ENCODE measurements around the gene SLX9.

SLX9 gene

GRCh38 chr21:44999972-45000636, 60.3 kb downstream of the SLX9 start:
- Mint-ChIP-seq H3K27me3 (ENCODE audit: low read depth, poor library complexity) (peaks cover 2% of the 10 kb centered on the region), H3K27ac (peak overlapping the region; percentile 22), H3K9me3 (no peaks in the 10 kb centered on the region), H3K36me3 (ENCODE audit: low read depth) (no peaks in the 10 kb centered on the region), H3K4me3 (no peak overlapping the region), H3K4me1 (peaks cover 17% of the 10 kb centered on the region)
- no peak for DNase-seq
- no peak for TF ChIP-seq CTCF (IDR thresholded peaks at IDR 0.05)

- Mint-ChIP-seq H3K36me3 (ENCODE audit: low read depth) (no peaks in the 10 kb centered on the region), H3K27me3 (ENCODE audit: low read depth, poor library complexity) (peaks cover 3% of the 10 kb centered on the region), H3K4me3 (no peak overlapping the region), H3K4me1 (peaks cover 19% of the 10 kb centered on the region), H3K27ac (peak overlapping the region; percentile 22), H3K9me3 (peaks cover 2% of the 10 kb centered on the region)
- no peak for TF ChIP-seq CTCF (IDR thresholded peaks at IDR 0.05)
- no peak for DNase-seq
Observed at GRCh38 chr21:45000637-45001133, 60.9 kb downstream of the SLX9 start.

GRCh38 chr21:45001134-45002095, 61.6 kb downstream of the SLX9 start:
- H3K4me3 Mint-ChIP-seq = no peak overlapping the region
- no peak for DNase-seq
- peaks cover 9% of the 10 kb centered on the region for H3K9me3 Mint-ChIP-seq
- H3K27ac Mint-ChIP-seq = no peak overlapping the region
- peaks cover 19% of the 10 kb centered on the region for H3K4me1 Mint-ChIP-seq
- H3K27me3 Mint-ChIP-seq (ENCODE audit: low read depth, poor library complexity) = peaks cover 3% of the 10 kb centered on the region
- H3K36me3 Mint-ChIP-seq (ENCODE audit: low read depth) = no peaks in the 10 kb centered on the region
- no peak for TF ChIP-seq CTCF (IDR thresholded peaks at IDR 0.05)

- no peak for DNase-seq
- H3K27ac Mint-ChIP-seq = no peak overlapping the region
- H3K27me3 Mint-ChIP-seq (ENCODE audit: low read depth, poor library complexity) = peaks cover 7% of the 10 kb centered on the region
- H3K9me3 Mint-ChIP-seq = peaks cover 20% of the 10 kb centered on the region
- TF ChIP-seq CTCF (IDR thresholded peaks at IDR 0.05) = no peak
- H3K36me3 Mint-ChIP-seq (ENCODE audit: low read depth) = no peaks in the 10 kb centered on the region
- peaks cover 19% of the 10 kb centered on the region for H3K4me1 Mint-ChIP-seq
- H3K4me3 Mint-ChIP-seq = no peak overlapping the region
Observed at GRCh38 chr21:45002381-45003204, 62.8 kb downstream of the SLX9 start.

- no peak for TF ChIP-seq CTCF (IDR thresholded peaks at IDR 0.05)
- peaks cover 19% of the 10 kb centered on the region for H3K4me1 Mint-ChIP-seq
- H3K9me3 Mint-ChIP-seq = peaks cover 25% of the 10 kb centered on the region
- H3K27ac Mint-ChIP-seq = no peak overlapping the region
- peaks cover 9% of the 10 kb centered on the region for H3K27me3 Mint-ChIP-seq (ENCODE audit: low read depth, poor library complexity)
- H3K4me3 Mint-ChIP-seq = no peak overlapping the region
- DNase-seq = no peak
- no peaks in the 10 kb centered on the region for H3K36me3 Mint-ChIP-seq (ENCODE audit: low read depth)
Observed at GRCh38 chr21:45003331-45004058, 63.7 kb downstream of the SLX9 start.

All from nephron progenitor cell (in vitro differentiated cells).